GM12878 (cell line): ENCODE data around the gene NOP10. TPM values are rescaled to one million over a fixed set of nuclear protein-coding genes. Genes with fewer than 3 reads are reported as not detected.
A peak's percentile ranks its signal among the peaks of the same experiment; 100 is the strongest.

Source experiments
- EED ChIP-seq: sonication (generic); IDR thresholded peaks from 2 replicates; pipeline ENCODE4 v1.6.1; 2016; ENCODE audit warnings: antibody characterized with exemption, low read depth
- HCFC1 ChIP-seq: fragments of 150-350 bp; IDR thresholded peaks from 2 replicates; pipeline ENCODE4 v1.6.1; 2014; ENCODE audit warnings: low read length
- POU2F2 ChIP-seq: IDR thresholded peaks from 3 replicates; pipeline ENCODE4 v1.6.1; 2011; ENCODE audit warnings: low read depth, mild to moderate bottlenecking, low read length, borderline replicate concordance
- polyA plus RNA-seq, 11 experiments: library from polyadenylated mRNA; depleted of rRNA in 4 of 11; unstranded in 6 of 11; stranded (reverse) in 5 of 11; fragments of >200 nt; fragmentation: Nextera tagmentation in 4 of 11; fragmentation: Illumina TruSeq in 1 of 11; extraction: Ambion mirVana in 4 of 11; extraction: Trizol in 1 of 11; gene quantifications; 1 replicate in 1 of 11; 2 replicates in 10 of 11; pipeline versions ENCODE4 v1.2.1 to v1.2.3, GENCODE V29; 2011 to 2016; ENCODE audit warnings: inconsistent platforms in 2 of 11, missing spikeins in 2 of 11, low read depth in 1 of 11
- total RNA-seq, 4 experiments: library from RNA; depleted of rRNA in 3 of 4; stranded (reverse); fragments of >200 nt in 3 of 4; fragmentation: Illumina TruSeq in 1 of 4; extraction: Trizol in 1 of 4; gene quantifications; 2 replicates each; pipeline versions ENCODE4 v1.2.1 to v1.2.3, GENCODE V29; 2013 to 2021
- TF ChIP-seq, protein P1 (sequence below): fragments of 450-650 bp; IDR thresholded peaks from 2 replicates; pipeline ENCODE4 v1.6.1; 2017; ENCODE audit warnings: mild to moderate bottlenecking, low read depth, inconsistent platforms; ENCODE audit not compliant: poor library complexity, severe bottlenecking
- TF ChIP-seq, protein P2 (sequence below): fragments of 450-650 bp; IDR thresholded peaks from 2 replicates; pipeline ENCODE4 v1.6.1; 2016; ENCODE audit warnings: mild to moderate bottlenecking

NOP10 gene
- total and polyA plus RNA-seq, 10 of the 15 experiments (the other 5 are each of a cell fraction or from before 2014, with no cell fraction given), result 225 to 1,778 (median 537) TPM

DNA sequence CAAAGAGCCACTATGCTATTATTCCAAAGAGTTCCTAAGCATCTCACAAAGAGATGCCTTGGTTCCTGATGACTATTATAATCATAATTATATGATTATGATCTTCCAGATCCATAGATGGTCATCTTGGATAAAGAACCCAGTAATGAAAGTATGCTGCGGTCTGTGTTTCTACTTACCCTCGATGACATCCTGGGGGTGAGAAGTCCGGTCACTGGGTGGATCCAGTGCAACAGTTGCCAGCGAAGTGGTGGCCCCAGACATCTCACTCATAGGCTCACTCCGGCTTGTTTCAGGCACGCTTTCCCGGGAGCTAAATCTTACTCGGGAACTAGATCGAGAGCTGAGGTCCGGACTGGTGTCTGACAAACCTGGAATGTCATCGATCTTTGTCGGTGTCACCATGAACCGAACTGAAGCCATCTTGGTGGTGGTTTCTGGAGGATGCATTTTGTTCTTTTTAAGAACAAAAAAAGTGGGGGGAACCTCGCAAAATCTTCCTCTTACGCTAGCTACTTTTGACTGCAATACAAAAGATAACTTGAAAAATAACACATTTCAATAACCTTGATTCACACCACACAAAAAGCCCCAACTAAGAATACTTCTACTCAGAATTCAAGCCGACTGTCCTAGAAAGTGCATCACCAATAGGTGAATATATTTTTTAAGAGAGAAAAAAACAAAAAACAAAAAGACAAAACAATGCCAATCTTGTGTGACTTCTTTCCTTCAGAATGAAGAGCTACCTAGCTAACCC, 6.5 kb downstream of the NOP10 start (continued):
- TF ChIP-seq EED (0 out of 2 replicates have a peak, but pooled peaks have one; percentile 26), POU2F2 (peak; percentile 39; the same call in 1 of the 3 replicates), HCFC1 (no peak)
- TF ChIP-seq, protein P1, sequence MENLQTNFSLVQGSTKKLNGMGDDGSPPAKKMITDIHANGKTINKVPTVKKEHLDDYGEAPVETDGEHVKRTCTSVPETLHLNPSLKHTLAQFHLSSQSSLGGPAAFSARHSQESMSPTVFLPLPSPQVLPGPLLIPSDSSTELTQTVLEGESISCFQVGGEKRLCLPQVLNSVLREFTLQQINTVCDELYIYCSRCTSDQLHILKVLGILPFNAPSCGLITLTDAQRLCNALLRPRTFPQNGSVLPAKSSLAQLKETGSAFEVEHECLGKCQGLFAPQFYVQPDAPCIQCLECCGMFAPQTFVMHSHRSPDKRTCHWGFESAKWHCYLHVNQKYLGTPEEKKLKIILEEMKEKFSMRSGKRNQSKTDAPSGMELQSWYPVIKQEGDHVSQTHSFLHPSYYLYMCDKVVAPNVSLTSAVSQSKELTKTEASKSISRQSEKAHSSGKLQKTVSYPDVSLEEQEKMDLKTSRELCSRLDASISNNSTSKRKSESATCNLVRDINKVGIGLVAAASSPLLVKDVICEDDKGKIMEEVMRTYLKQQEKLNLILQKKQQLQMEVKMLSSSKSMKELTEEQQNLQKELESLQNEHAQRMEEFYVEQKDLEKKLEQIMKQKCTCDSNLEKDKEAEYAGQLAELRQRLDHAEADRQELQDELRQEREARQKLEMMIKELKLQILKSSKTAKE, result no peak
- TF ChIP-seq, protein P2, sequence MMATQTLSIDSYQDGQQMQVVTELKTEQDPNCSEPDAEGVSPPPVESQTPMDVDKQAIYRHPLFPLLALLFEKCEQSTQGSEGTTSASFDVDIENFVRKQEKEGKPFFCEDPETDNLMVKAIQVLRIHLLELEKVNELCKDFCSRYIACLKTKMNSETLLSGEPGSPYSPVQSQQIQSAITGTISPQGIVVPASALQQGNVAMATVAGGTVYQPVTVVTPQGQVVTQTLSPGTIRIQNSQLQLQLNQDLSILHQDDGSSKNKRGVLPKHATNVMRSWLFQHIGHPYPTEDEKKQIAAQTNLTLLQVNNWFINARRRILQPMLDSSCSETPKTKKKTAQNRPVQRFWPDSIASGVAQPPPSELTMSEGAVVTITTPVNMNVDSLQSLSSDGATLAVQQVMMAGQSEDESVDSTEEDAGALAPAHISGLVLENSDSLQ, result peak; percentile 21; the same call in 1 of the 2 replicates
